Measurements from ENCODE around the gene PPM1K.

The PPM1K gene

DNA sequence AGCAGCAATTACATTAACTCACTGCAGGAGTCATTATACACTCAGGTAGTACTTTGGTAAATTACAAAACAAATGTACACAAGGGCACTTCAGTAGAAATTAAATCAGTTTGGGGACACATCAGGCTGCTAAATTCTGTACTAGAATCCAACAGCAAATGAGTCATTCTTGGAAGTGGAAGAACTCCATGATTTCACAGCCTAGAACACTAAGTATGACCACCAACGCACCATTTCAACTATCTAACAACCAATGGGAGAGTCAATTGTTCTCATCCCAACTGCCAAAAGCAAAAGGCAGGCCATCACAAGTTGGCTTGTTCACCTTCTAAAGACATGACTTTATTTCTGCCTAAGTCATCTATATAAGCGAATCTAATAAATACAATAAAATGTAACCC is 26.6 kb downstream of the PPM1K start:
- no peak overlapping the region for H3K27ac ChIP-seq
- no peak for DNase-seq (ENCODE audit: low spot score)
- ChIA-PET CTCF (no interaction called here), POLR2A (ENCODE audit: low non-redundant PET) (no interaction called here)
- TF ChIP-seq CTCF (conservative IDR thresholded peaks at IDR 0.05; ENCODE audit: low read depth): no peak

DNA sequence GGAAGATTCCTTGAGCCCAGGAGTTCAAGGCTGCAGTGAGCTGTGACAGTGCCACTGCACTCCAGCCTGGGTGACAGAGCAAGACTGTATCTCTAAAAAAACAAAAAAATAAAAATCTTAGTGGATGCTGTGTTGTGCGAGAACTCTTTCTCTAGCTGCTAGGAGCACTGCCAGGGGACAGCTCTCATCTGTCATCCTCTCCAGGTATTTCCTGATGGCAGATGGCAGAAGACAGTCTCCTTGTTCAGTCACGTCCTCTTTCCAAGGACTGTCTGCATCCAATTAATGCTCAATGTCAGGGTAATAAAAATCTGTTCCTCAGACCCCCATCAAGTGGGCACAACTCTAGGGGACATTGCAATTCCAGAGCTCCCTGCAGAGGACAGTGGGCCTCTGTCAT is 29.2 kb downstream of the PPM1K start:
- POLR2A ChIA-PET (ENCODE audit: low non-redundant PET): no interaction called here
- no peak overlapping the region for H3K27ac ChIP-seq
- TF ChIP-seq CTCF (conservative IDR thresholded peaks at IDR 0.05; ENCODE audit: low read depth): no peak
- no peak for DNase-seq (ENCODE audit: low spot score)
- CTCF ChIA-PET: interaction anchor here (0.6 kb wide), 1 partner anchor 211 kb away, joined by 3 read pairs; no protein-coding TSS in a partner anchor

- POLR2A ChIA-PET (ENCODE audit: low non-redundant PET): no interaction called here
- DNase-seq (ENCODE audit: low spot score): no peak
- no peak overlapping the region for H3K27ac ChIP-seq
- CTCF ChIA-PET: no interaction called here
- TF ChIP-seq CTCF (conservative IDR thresholded peaks at IDR 0.05; ENCODE audit: low read depth): no peak
Measured at GRCh38 chr4:88251924-88252323, 32.4 kb downstream of the PPM1K start.

DNA sequence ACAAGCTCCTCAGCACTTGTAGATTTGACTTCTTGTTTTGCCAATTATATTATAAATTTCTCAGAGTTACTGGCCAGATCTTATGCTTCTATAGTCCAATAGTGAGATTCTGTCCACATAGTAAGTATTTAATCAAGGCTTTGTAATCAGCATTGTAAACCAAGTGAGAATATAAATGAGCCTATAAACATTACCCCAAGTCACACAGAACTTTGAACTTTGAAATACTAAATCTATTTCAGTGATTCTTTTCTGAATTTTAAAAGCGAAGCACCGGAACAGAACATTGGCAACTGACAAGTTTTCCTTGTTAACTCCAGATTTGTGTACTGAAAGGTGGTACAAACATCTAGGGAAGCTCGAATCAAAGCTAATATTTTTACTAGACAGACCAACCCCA is 37.2 kb downstream of the PPM1K start:
- TF ChIP-seq CTCF (conservative IDR thresholded peaks at IDR 0.05; ENCODE audit: low read depth): no peak
- ChIA-PET POLR2A (ENCODE audit: low non-redundant PET) (no interaction called here), CTCF (interaction anchor here (0.6 kb wide), 2 partner anchors 259 to 274 kb away, joined by 3 to 4 read pairs; no protein-coding TSS in a partner anchor)
- no peak overlapping the region for H3K27ac ChIP-seq
- DNase-seq (ENCODE audit: low spot score): no peak

DNA sequence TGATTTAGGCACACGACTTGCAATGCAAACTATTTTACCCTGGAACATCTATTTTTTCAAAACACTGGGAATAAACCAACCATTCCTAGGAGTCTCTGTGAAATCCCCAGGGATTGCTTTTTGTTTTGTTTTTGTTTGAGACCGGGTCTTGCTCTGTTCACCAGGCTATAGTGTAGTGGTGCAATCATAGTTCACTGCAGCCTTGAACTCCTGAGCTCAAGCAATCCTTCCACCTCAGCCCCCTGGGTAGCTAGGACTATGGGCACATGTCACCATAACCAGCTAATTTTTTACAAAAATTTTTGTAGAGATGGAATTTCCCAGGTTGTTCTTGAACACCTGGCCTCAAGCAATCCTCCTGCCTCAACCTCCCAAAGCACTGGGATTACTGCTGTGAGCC is 37.8 kb downstream of the PPM1K start:
- ChIA-PET POLR2A (ENCODE audit: low non-redundant PET) (no interaction called here), CTCF (interaction anchor here (0.6 kb wide), 1 partner anchor 260 kb away, joined by 3 read pairs; no protein-coding TSS in a partner anchor)
- no peak for DNase-seq (ENCODE audit: low spot score)
- H3K27ac ChIP-seq: no peak overlapping the region
- TF ChIP-seq CTCF (conservative IDR thresholded peaks at IDR 0.05; ENCODE audit: low read depth): no peak

GRCh38 chr4:88244816-88245579 is 39.4 kb downstream of the PPM1K start:
- H3K27ac ChIP-seq: no peak overlapping the region
- TF ChIP-seq CTCF (conservative IDR thresholded peaks at IDR 0.05; ENCODE audit: low read depth): no peak
- no peak for DNase-seq (ENCODE audit: low spot score)
- ChIA-PET POLR2A (ENCODE audit: low non-redundant PET) (no interaction called here), CTCF (interaction anchor here (0.5 kb wide), 1 partner anchor 209 kb away, joined by 4 read pairs; no protein-coding TSS in a partner anchor)
